ENCODE measurements around the gene ITPR2. TPM values are rescaled to one million over a fixed set of nuclear protein-coding genes. Genes with fewer than 3 reads are reported as not detected.

Gene ITPR2
- total and polyA plus RNA-seq, 2 of the 8 experiments (the other 6 are each of a cell fraction or from before 2014, with no cell fraction given) = 4.1 to 48.3 TPM

DNA sequence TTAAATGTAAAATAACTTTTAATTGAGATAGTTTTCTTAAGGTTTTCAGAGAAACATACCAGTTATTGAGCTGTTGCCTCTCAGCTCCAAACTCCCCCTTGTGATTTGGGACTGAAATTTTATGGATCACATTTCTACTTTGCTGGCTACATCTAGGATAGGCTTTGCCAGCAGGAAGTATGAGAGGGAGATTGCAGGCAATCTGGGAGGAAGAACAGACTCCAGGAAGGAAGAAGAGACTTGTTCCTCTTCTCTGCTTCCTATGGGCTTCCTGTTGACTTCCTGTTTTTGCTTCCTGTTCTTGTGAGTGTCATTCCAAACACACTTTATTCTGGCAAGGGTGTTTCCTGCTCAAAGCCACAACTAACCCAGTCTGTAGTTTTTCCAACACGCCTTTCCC, 312.9 kb downstream of the ITPR2 start (continued):
- no peak for TF ChIP-seq TAF7 (optimal IDR thresholded peaks at IDR 0.05; ENCODE audit: borderline replicate concordance, low read depth, low read length)
- TF ChIP-seq JUND (IDR thresholded peaks at IDR 0.05; ENCODE audit: low read length) = no peak
- TF ChIP-seq CHD1 (IDR thresholded peaks at IDR 0.05; ENCODE audit: low read depth, low read length) = no peak
